ENCODE data around the gene ISM1. TPM values are rescaled to one million over a fixed set of nuclear protein-coding genes. Genes with fewer than 3 reads are reported as not detected.

ISM1 gene
- total and polyA plus RNA-seq, 10 donors = 0.46 to 19.5 (median 10.6) TPM

DNA sequence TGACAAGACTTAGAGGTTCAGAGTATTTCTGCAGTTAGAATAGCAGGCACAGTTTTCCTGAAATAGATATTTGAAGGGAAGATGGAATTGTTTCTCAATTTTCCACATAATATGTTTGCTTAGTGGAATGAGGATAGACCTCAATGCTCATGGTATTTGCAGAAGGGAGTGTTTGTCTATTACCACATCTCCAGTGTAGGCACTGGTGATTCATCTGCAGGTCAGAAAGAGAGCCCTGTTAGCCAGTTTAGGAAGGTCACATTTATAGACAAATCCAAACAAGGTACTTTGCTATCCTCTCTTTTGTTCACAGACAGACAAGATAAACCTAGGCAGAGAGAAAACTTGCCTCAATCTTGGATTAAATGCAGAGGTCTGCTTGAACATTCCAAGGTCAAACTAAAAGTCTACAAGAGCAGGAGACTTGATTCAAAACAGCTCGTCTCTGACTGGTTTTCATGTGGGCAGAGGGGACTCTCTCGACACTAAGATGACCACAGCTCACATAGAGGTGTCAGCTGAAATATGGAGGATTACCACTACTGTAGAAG is 22.8 kb downstream of the ISM1 start:
- TF ChIP-seq, protein P1, sequence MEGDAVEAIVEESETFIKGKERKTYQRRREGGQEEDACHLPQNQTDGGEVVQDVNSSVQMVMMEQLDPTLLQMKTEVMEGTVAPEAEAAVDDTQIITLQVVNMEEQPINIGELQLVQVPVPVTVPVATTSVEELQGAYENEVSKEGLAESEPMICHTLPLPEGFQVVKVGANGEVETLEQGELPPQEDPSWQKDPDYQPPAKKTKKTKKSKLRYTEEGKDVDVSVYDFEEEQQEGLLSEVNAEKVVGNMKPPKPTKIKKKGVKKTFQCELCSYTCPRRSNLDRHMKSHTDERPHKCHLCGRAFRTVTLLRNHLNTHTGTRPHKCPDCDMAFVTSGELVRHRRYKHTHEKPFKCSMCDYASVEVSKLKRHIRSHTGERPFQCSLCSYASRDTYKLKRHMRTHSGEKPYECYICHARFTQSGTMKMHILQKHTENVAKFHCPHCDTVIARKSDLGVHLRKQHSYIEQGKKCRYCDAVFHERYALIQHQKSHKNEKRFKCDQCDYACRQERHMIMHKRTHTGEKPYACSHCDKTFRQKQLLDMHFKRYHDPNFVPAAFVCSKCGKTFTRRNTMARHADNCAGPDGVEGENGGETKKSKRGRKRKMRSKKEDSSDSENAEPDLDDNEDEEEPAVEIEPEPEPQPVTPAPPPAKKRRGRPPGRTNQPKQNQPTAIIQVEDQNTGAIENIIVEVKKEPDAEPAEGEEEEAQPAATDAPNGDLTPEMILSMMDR (IDR thresholded peaks at IDR 0.05 in 8 of 11, conservative IDR thresholded peaks at IDR 0.05 in 3 of 11) = no peak
- TF ChIP-seq POLR2A (IDR thresholded peaks at IDR 0.05) (no peak), POLR2AphosphoS5 (IDR thresholded peaks at IDR 0.05) (no peak)
- WGBS, 5 donors = 71 to 91% (median 85%) methylated on average over 2 of the region's 2 CpGs
- H3K27ac ChIP-seq = no peak overlapping the region
- intact Hi-C loops (cut with DNase I; ENCODE audit: low total_unique reads) = no loop called here
- H3K9me3 ChIP-seq = no peaks in the 10 kb centered on the region
- H3K36me3 ChIP-seq = no peaks in the 10 kb centered on the region
- peaks cover 0 to 23% (median 6%) of the 10 kb centered on the region in 6 donors for H3K4me1 ChIP-seq
- no peak overlapping the region for H3K4me3 ChIP-seq
- no peak for DNase-seq
- H3K27me3 ChIP-seq (replicated peaks in 1 of 7) = no peaks in the 10 kb centered on the region

DNA sequence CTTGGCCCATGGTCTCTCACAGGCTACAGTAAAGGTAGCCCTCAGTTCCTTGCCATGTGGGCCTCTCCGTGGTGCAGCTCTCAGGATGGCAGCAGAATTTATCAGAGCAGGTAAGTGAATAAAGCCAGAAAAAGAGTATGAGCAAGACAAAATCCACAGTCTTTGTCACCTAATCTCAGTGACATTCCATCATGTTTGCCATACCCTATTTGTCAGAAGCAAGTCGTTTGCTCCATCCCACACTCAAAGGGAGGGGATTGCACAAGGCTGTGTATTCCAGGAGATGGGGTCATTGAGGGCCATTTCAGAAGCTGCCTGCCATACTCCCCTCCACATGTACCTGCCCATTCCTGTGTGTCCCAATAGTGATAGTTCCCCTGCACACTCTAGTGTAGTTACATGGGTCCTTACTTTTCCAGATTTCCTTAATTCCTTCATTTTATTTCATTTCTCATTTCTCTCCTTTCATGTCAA is 24.2 kb downstream of the ISM1 start:
- H3K9me3 ChIP-seq = no peaks in the 10 kb centered on the region
- H3K27ac ChIP-seq = no peak overlapping the region
- intact Hi-C loops (cut with DNase I; ENCODE audit: low total_unique reads) = no loop called here
- no peaks in the 10 kb centered on the region for H3K27me3 ChIP-seq (replicated peaks in 1 of 7)
- no peak overlapping the region for H3K4me3 ChIP-seq
- H3K4me1 ChIP-seq = peaks cover 0 to 23% (median 6%) of the 10 kb centered on the region in 6 donors
- no peak for DNase-seq
- 74 to 87% (median 76%) methylated on average over 2 of the region's 2 CpGs for WGBS, 5 donors
- TF ChIP-seq, protein P1 (IDR thresholded peaks at IDR 0.05 in 8 of 11, conservative IDR thresholded peaks at IDR 0.05 in 3 of 11) = no peak
- no peak for TF ChIP-seq POLR2AphosphoS5 (IDR thresholded peaks at IDR 0.05)
- TF ChIP-seq POLR2A (IDR thresholded peaks at IDR 0.05) = no peak
- H3K36me3 ChIP-seq = no peaks in the 10 kb centered on the region

DNA sequence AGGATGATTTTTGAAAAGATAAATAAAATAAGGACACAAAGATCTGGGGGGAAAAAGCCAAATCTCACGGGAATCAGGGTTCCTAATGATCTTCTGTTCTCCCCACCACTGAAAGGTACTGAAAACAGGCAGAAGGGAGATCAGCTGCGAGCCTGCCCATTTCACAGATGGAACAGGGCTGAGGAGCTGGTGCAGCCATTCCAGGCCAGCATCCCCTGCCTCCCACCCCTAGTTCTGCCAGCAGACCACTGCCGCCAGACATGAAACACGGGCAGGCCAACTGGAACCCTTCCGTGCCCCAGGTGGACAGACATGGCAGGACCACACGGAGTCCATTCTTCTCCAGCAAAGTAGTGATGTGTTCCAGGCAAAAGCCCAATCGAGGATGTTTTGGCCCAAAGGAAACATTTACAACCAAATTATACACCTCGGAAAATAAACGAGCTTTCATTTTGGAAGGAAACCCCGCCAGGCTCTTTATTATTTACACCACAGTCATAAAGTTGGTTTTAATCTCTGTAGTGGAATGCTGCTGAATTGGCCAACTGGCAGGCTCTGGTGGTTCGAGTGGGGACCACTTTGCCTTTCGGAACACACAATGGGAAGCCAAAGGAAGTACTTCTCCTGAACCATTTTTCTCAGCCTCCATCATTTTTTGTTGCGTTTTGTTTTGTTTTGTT is 28.2 kb downstream of the ISM1 start:
- no peak for DNase-seq
- 81 to 92% (median 85%) methylated on average over 13 of the region's 13 CpGs for WGBS, 5 donors

DNA sequence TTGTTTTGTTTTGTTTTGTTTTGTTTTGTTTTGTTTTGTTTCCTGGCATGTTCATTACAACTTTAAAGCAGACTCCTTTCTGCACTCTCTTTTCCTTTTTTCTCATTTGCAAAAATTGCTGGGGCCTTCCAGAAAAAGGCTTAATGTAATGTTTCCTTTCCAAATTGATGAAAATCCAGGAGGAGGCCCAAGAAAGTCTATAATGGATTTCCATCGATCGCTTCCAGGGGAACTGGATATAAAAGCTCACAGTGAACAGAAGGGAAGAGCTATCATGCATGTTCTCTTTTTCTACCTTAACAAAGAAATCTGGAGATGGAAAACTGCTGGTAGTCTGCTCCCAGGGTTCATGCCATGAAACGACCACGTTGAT is 28.7 kb downstream of the ISM1 start:
- TF ChIP-seq POLR2A (IDR thresholded peaks at IDR 0.05) (no peak), POLR2AphosphoS5 (IDR thresholded peaks at IDR 0.05) (no peak)
- TF ChIP-seq, protein P1 (IDR thresholded peaks at IDR 0.05 in 8 of 11, conservative IDR thresholded peaks at IDR 0.05 in 3 of 11) = no peak
- DNase-seq = no peak
- H3K36me3 ChIP-seq = no peaks in the 10 kb centered on the region
- H3K4me1 ChIP-seq = peaks cover 0 to 23% (median 6%) of the 10 kb centered on the region in 6 donors
- WGBS, 5 donors = 80 to 96% (median 89%) methylated on average over 4 of the region's 4 CpGs
- H3K9me3 ChIP-seq = no peaks in the 10 kb centered on the region
- intact Hi-C loops (cut with DNase I; ENCODE audit: low total_unique reads) = no loop called here
- no peaks in the 10 kb centered on the region for H3K27me3 ChIP-seq (replicated peaks in 1 of 7)
- H3K27ac ChIP-seq = no peak overlapping the region
- H3K4me3 ChIP-seq = no peak overlapping the region

More for the DNA sequence above, 28.2 kb downstream of the ISM1 start:
- H3K36me3 ChIP-seq = no peaks in the 10 kb centered on the region
- no peaks in the 10 kb centered on the region for H3K9me3 ChIP-seq
- no peak for TF ChIP-seq POLR2A (IDR thresholded peaks at IDR 0.05)
- TF ChIP-seq POLR2AphosphoS5 (IDR thresholded peaks at IDR 0.05) = no peak
- TF ChIP-seq, protein P1 (IDR thresholded peaks at IDR 0.05 in 8 of 11, conservative IDR thresholded peaks at IDR 0.05 in 3 of 11) = no peak
- peaks cover 0 to 23% (median 6%) of the 10 kb centered on the region in 6 donors for H3K4me1 ChIP-seq
- H3K27ac ChIP-seq = no peak overlapping the region
- H3K27me3 ChIP-seq (replicated peaks in 1 of 7) = no peaks in the 10 kb centered on the region
- intact Hi-C loops (cut with DNase I; ENCODE audit: low total_unique reads) = no loop called here
- no peak overlapping the region for H3K4me3 ChIP-seq
